ENCODE results near the gene DTX3L. TPM values are rescaled to one million over a fixed set of nuclear protein-coding genes. Genes with fewer than 3 reads are reported as not detected.

DTX3L gene
- total and polyA plus RNA-seq, 2 of the 8 experiments (the other 6 are each of a cell fraction or from before 2014, with no cell fraction given): 1.7 to 11.3 TPM

DNA sequence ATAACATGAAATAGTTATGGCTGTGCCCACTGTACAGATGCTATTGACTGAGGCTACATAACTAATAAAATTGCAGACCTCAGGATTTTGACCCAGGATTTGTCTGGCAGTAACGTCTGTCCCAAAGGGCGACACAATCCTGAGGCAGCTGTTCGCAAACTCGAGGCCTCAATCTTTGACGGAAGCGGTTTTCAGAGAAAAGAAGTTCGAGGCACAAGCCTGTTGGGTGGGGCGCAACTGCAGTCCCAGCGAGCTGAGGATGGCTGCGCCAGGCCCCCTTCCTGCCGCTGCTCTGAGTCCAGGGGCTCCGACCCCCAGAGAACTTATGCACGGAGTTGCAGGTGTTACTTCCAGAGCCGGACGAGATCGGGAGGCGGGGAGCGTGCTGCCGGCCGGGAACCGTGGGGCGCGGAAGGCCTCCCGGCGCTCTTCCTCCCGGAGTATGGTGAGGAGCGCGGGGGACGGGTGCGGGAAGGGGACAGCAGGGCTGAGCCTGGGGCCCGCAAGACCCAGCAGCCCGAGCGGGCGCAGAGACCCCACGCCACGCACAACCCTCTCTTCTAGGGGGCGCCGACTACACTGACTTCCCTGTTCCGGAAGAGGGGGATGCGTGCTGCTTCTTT, 13.4 kb downstream of the DTX3L start, which contains the start of gene PARP15 (continued):
- TF ChIP-seq, protein P1, sequence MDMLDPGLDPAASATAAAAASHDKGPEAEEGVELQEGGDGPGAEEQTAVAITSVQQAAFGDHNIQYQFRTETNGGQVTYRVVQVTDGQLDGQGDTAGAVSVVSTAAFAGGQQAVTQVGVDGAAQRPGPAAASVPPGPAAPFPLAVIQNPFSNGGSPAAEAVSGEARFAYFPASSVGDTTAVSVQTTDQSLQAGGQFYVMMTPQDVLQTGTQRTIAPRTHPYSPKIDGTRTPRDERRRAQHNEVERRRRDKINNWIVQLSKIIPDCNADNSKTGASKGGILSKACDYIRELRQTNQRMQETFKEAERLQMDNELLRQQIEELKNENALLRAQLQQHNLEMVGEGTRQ (IDR thresholded peaks at IDR 0.05; ENCODE audit: low read length): no peak
- 0 out of 2 replicates have a peak, but pooled peaks have one; percentile 43 for TF ChIP-seq KDM1A (IDR thresholded peaks at IDR 0.05; ENCODE audit: borderline replicate concordance, low read length)
